ENCODE measurements around the gene IFFO2. TPM values are rescaled to one million over a fixed set of nuclear protein-coding genes. Genes with fewer than 3 reads are reported as not detected.

IFFO2 gene
- total RNA-seq, 1 donor from 2014 or later: 3.7 TPM

DNA sequence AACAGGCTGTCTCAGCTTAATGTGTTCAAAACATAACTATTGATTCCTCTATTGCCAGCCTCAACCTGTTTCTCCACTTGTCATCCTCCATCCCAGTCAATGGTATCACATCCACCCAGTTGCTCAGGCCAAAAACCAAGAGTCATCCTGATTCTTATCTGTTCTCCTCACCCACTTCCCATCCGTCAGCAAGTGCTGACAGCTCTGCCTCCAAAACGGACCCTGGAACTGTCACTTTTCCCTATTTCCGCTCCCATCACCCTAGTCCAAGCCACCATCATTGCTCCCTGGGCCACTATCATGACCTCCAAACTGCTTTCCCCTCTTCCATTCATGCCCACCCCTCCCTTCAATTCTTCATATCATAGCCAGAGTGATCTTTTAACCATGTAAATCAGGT lies 36.2 kb upstream of the IFFO2 start:
- Histone ChIP-seq H3K36me3 (ENCODE audit: control insufficient read depth in 3 of 3, insufficient read depth in 3 of 3, low read length in 3 of 3) (no peaks in the 10 kb centered on the region), H3K27me3 (ENCODE audit: control insufficient read depth in 3 of 3, insufficient read depth in 3 of 3, low read length in 3 of 3) (peaks cover 0 to 1% (median 0%) of the 10 kb centered on the region in 3 donors), H3K27ac (ENCODE audit: low read depth, low read length) (no peak overlapping the region), H3K4me1 (ENCODE audit: control insufficient read depth in 3 of 3, insufficient read depth in 3 of 3, low read length in 3 of 3) (no peaks in the 10 kb centered on the region), H3K9ac (ENCODE audit: low read depth in 1 of 3, low read length in 3 of 3) (no peak overlapping the region), H3K9me3 (ENCODE audit: control insufficient read depth in 3 of 3, low read length in 3 of 3) (no peaks in the 10 kb centered on the region), H3K4me3 (ENCODE audit: low read length in 3 of 3) (no peak overlapping the region)

DNA sequence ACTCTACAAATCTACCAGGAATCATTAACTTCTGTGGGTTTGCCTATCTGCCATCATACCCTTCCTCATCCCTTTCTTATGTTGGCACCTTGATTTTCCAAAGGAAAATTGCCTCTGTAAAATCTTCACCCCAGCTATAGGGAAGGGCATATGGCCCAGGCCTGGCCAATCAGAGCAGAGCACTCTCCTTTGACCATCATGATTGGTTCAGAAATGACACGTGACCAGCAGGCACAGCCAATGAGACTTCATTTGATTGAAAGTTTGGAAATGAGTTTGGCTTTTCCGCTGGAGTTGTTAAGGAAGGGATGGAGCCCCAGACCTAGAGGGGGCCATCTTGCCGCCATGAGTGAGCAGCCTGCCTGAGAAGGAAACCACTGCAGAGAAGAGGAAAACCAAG lies 35.1 kb upstream of the IFFO2 start:
- no peaks in the 10 kb centered on the region for H3K4me1 ChIP-seq (ENCODE audit: control insufficient read depth in 3 of 3, insufficient read depth in 3 of 3, low read length in 3 of 3)
- H3K9me3 ChIP-seq (ENCODE audit: control insufficient read depth in 3 of 3, low read length in 3 of 3): no peaks in the 10 kb centered on the region
- H3K27ac ChIP-seq (ENCODE audit: low read depth, low read length): no peak overlapping the region
- peaks cover 0 to 8% (median 0%) of the 10 kb centered on the region in 3 donors for H3K27me3 ChIP-seq (ENCODE audit: control insufficient read depth in 3 of 3, insufficient read depth in 3 of 3, low read length in 3 of 3)
- H3K4me3 ChIP-seq (ENCODE audit: low read length in 3 of 3): no peak overlapping the region
- no peaks in the 10 kb centered on the region for H3K36me3 ChIP-seq (ENCODE audit: control insufficient read depth in 3 of 3, insufficient read depth in 3 of 3, low read length in 3 of 3)
- no peak overlapping the region for H3K9ac ChIP-seq (ENCODE audit: low read depth in 1 of 3, low read length in 3 of 3)

DNA sequence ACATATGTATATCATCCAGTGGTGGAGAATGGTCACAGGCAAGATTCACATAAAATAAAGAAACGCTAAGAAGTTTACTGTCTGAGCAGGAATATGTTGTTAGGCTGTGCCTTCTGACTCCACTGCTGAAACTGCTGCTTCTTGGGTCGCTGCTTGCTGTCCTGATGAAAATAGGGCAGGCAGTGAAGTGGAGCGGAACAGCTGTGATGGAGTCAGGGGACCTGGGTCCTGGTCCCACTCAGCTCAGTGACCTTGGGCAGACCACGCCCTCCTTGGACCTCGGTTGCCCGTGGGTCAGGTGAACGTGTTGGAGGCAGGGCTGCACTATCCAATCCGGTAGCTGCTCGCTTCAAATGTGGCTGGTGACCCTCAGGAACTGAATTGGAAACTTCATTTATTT lies 33.4 kb upstream of the IFFO2 start:
- Histone ChIP-seq H3K36me3 (ENCODE audit: control insufficient read depth in 3 of 3, insufficient read depth in 3 of 3, low read length in 3 of 3) (no peaks in the 10 kb centered on the region), H3K27ac (ENCODE audit: low read depth, low read length) (no peak overlapping the region), H3K4me3 (ENCODE audit: low read length in 3 of 3) (no peak overlapping the region), H3K9ac (ENCODE audit: low read depth in 1 of 3, low read length in 3 of 3) (no peak overlapping the region), H3K9me3 (ENCODE audit: control insufficient read depth in 3 of 3, low read length in 3 of 3) (no peaks in the 10 kb centered on the region), H3K27me3 (ENCODE audit: control insufficient read depth in 3 of 3, insufficient read depth in 3 of 3, low read length in 3 of 3) (peaks cover 3 to 8% (median 4%) of the 10 kb centered on the region in 3 donors), H3K4me1 (ENCODE audit: control insufficient read depth in 3 of 3, insufficient read depth in 3 of 3, low read length in 3 of 3) (no peaks in the 10 kb centered on the region)

DNA sequence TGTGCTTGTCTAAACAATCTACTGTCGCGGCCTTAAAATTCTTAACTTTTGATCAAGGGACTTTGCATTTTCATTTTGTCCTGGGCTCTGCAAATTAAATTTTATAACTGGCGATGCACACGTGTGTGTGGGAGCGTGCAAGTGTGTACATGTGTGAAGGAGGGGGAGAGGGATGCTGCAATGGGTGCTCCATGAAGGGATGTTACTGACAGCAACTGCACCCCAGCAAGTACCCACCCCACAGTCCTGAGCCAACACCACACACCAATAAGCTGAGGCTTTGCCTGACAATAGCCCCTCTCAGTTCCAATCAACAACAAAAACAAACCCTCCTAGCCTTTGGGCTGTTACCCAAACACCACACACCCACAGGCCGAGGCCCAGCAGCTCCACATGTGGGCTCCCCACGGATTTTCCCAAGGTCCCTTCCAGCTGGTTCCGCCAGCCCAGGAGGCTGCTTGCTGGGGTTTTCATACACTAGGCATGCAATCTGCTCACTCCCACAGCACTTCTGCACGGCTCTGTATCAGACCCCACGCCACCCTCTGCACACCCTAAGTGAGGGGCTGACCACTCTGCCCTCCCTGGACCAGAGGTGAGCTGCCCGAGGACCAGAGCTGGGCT lies 32.8 kb upstream of the IFFO2 start:
- Histone ChIP-seq H3K9me3 (ENCODE audit: control insufficient read depth in 3 of 3, low read length in 3 of 3) (no peaks in the 10 kb centered on the region), H3K36me3 (ENCODE audit: control insufficient read depth in 3 of 3, insufficient read depth in 3 of 3, low read length in 3 of 3) (no peaks in the 10 kb centered on the region), H3K4me3 (ENCODE audit: low read length in 3 of 3) (no peak overlapping the region), H3K4me1 (ENCODE audit: control insufficient read depth in 3 of 3, insufficient read depth in 3 of 3, low read length in 3 of 3) (no peaks in the 10 kb centered on the region), H3K9ac (ENCODE audit: low read depth in 1 of 3, low read length in 3 of 3) (no peak overlapping the region), H3K27me3 (ENCODE audit: control insufficient read depth in 3 of 3, insufficient read depth in 3 of 3, low read length in 3 of 3) (peaks cover 3 to 8% (median 4%) of the 10 kb centered on the region in 3 donors), H3K27ac (ENCODE audit: low read depth, low read length) (no peak overlapping the region)

DNA sequence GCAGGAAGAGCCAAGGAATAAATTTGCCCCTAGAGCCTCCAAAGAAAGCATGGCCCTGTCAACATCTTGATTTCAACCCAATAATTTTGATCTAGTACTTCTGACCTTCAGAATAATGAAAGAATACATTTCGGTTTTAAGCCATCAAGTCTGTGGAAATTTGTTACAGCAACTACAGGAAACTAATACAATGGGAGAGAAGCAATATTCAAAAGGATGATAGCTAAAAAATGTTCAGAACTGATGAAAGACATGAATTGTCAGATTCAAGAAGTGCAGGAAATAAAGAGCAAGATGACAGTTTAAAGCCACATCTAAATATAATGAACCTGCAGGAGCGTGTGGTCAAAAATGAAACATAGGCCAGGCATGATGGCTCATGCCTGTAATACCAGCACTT lies 24.8 kb upstream of the IFFO2 start:
- H3K4me3 ChIP-seq (ENCODE audit: low read length in 3 of 3): no peak overlapping the region
- H3K36me3 ChIP-seq (ENCODE audit: control insufficient read depth in 3 of 3, insufficient read depth in 3 of 3, low read length in 3 of 3): no peaks in the 10 kb centered on the region
- H3K9ac ChIP-seq (ENCODE audit: low read depth in 1 of 3, low read length in 3 of 3): no peak overlapping the region
- H3K9me3 ChIP-seq (ENCODE audit: control insufficient read depth in 3 of 3, low read length in 3 of 3): peaks cover 0 to 1% (median 0%) of the 10 kb centered on the region in 3 donors
- no peak overlapping the region for H3K27ac ChIP-seq (ENCODE audit: low read depth, low read length)
- peaks cover 8 to 9% (median 8%) of the 10 kb centered on the region in 3 donors for H3K4me1 ChIP-seq (ENCODE audit: control insufficient read depth in 3 of 3, insufficient read depth in 3 of 3, low read length in 3 of 3)
- H3K27me3 ChIP-seq (ENCODE audit: control insufficient read depth in 3 of 3, insufficient read depth in 3 of 3, low read length in 3 of 3): peaks cover 0 to 4% (median 3%) of the 10 kb centered on the region in 3 donors

DNA sequence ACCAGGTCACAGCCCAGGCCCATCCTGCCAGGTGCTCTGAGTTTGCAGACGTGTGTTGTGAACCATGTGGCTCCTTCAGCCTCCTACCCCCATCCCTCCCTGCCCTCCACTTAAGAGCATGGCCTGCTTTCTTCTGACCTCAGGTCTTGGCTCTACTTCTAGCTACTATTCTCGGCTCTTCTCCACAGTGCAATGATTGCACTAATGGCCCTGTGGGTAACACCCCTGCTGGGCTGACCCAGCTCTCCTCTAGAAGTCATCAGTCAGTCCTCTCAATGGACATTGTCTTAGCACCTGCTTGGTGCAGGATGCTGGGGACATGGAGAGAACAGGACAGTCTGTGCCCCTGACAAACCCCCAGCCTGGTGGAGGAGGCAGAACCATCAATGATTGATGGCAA lies 22.2 kb upstream of the IFFO2 start:
- Histone ChIP-seq H3K4me3 (ENCODE audit: low read length in 3 of 3) (no peak overlapping the region), H3K27me3 (ENCODE audit: control insufficient read depth in 3 of 3, insufficient read depth in 3 of 3, low read length in 3 of 3) (no peaks in the 10 kb centered on the region), H3K9ac (ENCODE audit: low read depth in 1 of 3, low read length in 3 of 3) (no peak overlapping the region), H3K4me1 (ENCODE audit: control insufficient read depth in 3 of 3, insufficient read depth in 3 of 3, low read length in 3 of 3) (peaks cover 8 to 9% (median 8%) of the 10 kb centered on the region in 3 donors), H3K36me3 (ENCODE audit: control insufficient read depth in 3 of 3, insufficient read depth in 3 of 3, low read length in 3 of 3) (no peaks in the 10 kb centered on the region), H3K9me3 (ENCODE audit: control insufficient read depth in 3 of 3, low read length in 3 of 3) (peaks cover 0 to 1% (median 0%) of the 10 kb centered on the region in 3 donors), H3K27ac (ENCODE audit: low read depth, low read length) (no peak overlapping the region)

DNA sequence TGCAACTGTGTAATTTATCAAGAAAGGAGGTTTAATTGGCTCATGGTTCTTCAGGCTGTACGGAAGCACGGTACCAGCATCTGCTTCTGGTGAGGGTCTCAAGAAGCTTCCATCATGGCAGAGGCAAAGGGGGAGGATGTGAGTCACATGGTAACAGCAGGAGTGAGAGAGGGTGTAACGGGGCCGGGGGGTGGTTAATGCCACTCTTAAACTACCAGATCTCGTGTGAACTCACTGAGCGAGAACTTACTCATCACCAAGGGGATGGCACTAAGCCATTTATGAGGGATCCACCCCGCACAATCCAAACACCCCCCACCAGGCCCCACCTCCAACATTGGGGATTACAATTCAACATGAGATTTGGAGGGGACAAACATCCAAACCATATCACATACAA lies 21.0 kb upstream of the IFFO2 start:
- Histone ChIP-seq H3K27me3 (ENCODE audit: control insufficient read depth in 3 of 3, insufficient read depth in 3 of 3, low read length in 3 of 3) (no peaks in the 10 kb centered on the region), H3K4me3 (ENCODE audit: low read length in 3 of 3) (no peak overlapping the region), H3K27ac (ENCODE audit: low read depth, low read length) (no peak overlapping the region), H3K4me1 (ENCODE audit: control insufficient read depth in 3 of 3, insufficient read depth in 3 of 3, low read length in 3 of 3) (peaks cover 8 to 13% (median 8%) of the 10 kb centered on the region in 3 donors), H3K9me3 (ENCODE audit: control insufficient read depth in 3 of 3, low read length in 3 of 3) (peaks cover 0 to 1% (median 0%) of the 10 kb centered on the region in 3 donors), H3K9ac (ENCODE audit: low read depth in 1 of 3, low read length in 3 of 3) (no peak overlapping the region), H3K36me3 (ENCODE audit: control insufficient read depth in 3 of 3, insufficient read depth in 3 of 3, low read length in 3 of 3) (no peaks in the 10 kb centered on the region)

DNA sequence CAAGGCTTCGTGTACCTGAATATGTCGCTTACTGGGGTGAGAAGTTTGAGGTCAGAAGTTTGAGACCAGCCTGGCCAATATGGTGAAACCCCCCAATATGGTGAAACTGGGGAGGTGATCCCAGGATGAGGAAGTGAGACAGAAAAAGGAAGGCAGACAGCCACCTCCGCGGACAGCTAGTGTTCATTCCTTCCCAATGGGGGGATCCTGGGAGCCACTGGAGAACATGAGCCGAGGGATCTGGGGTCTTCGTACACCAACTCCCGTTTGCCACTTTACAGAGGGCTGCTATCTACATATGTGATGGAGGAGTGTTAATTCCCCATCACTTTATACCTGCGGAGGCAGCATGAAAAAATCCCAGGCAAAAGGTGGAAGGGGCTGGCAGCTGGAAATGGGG lies 19.6 kb upstream of the IFFO2 start:
- Histone ChIP-seq H3K4me1 (ENCODE audit: control insufficient read depth in 3 of 3, insufficient read depth in 3 of 3, low read length in 3 of 3) (peaks cover 8 to 14% (median 8%) of the 10 kb centered on the region in 3 donors), H3K27ac (ENCODE audit: low read depth, low read length) (no peak overlapping the region), H3K9me3 (ENCODE audit: control insufficient read depth in 3 of 3, low read length in 3 of 3) (peaks cover 0 to 1% (median 0%) of the 10 kb centered on the region in 3 donors), H3K36me3 (ENCODE audit: control insufficient read depth in 3 of 3, insufficient read depth in 3 of 3, low read length in 3 of 3) (no peaks in the 10 kb centered on the region), H3K4me3 (ENCODE audit: low read length in 3 of 3) (no peak overlapping the region), H3K27me3 (ENCODE audit: control insufficient read depth in 3 of 3, insufficient read depth in 3 of 3, low read length in 3 of 3) (no peaks in the 10 kb centered on the region), H3K9ac (ENCODE audit: low read depth in 1 of 3, low read length in 3 of 3) (no peak overlapping the region)

DNA sequence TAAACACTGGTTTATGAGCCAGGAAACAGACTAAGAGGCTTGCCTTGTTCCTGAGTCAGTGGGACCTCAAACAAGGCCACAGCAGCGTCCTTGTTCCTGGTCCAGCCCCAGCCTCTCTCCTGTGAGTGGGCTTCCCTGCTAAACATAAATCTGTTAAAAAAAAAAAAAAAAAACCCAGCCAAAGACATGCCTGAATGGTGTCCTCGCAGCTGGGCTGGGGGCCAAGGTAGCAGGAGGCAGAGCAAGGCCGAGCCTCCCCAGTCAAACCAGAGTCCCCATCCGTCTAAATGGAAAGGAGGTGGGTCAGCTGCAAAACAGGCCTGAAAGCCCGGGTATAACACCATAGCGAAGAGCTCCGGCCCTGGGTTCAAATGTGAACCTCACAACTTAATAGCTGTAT lies 18.1 kb upstream of the IFFO2 start:
- H3K27ac ChIP-seq (ENCODE audit: low read depth, low read length): no peak overlapping the region
- H3K9ac ChIP-seq (ENCODE audit: low read depth in 1 of 3, low read length in 3 of 3): no peak overlapping the region
- H3K4me1 ChIP-seq (ENCODE audit: control insufficient read depth in 3 of 3, insufficient read depth in 3 of 3, low read length in 3 of 3): peaks cover 8 to 14% (median 8%) of the 10 kb centered on the region in 3 donors
- H3K27me3 ChIP-seq (ENCODE audit: control insufficient read depth in 3 of 3, insufficient read depth in 3 of 3, low read length in 3 of 3): no peaks in the 10 kb centered on the region
- no peaks in the 10 kb centered on the region for H3K36me3 ChIP-seq (ENCODE audit: control insufficient read depth in 3 of 3, insufficient read depth in 3 of 3, low read length in 3 of 3)
- no peaks in the 10 kb centered on the region for H3K9me3 ChIP-seq (ENCODE audit: control insufficient read depth in 3 of 3, low read length in 3 of 3)
- H3K4me3 ChIP-seq (ENCODE audit: low read length in 3 of 3): no peak overlapping the region

DNA sequence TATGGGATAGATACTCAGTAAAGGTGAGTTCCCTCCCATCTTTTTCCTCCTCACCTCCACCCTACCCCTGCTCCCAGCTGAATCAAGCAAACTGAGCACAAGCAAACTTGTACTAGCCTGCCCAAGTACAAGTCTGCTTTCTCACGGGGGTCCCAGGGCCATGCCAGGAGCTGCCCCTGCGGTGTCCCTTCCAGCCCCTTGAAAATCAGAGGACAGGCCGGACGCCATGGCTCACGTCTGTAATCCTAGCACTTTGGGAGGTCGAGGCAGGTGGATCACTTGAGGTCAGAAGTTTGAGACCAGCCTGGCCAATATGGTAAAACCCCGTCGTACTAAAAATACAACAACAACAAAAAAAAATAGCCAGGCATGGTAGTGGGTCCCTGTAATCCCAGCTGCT lies 17.5 kb upstream of the IFFO2 start:
- Histone ChIP-seq H3K27ac (ENCODE audit: low read depth, low read length) (no peak overlapping the region), H3K36me3 (ENCODE audit: control insufficient read depth in 3 of 3, insufficient read depth in 3 of 3, low read length in 3 of 3) (no peaks in the 10 kb centered on the region), H3K9ac (ENCODE audit: low read depth in 1 of 3, low read length in 3 of 3) (no peak overlapping the region), H3K9me3 (ENCODE audit: control insufficient read depth in 3 of 3, low read length in 3 of 3) (no peaks in the 10 kb centered on the region), H3K4me1 (ENCODE audit: control insufficient read depth in 3 of 3, insufficient read depth in 3 of 3, low read length in 3 of 3) (peaks cover 5 to 14% (median 7%) of the 10 kb centered on the region in 3 donors), H3K4me3 (ENCODE audit: low read length in 3 of 3) (no peak overlapping the region), H3K27me3 (ENCODE audit: control insufficient read depth in 3 of 3, insufficient read depth in 3 of 3, low read length in 3 of 3) (no peaks in the 10 kb centered on the region)

Data from skeletal muscle tissue (tissue), 4 donors.